HG02623 (cell line): Measurements from ENCODE around the gene SLC49A3.
"Not testable (repeated sequence)": the region's sequence is repeated elsewhere in the genome, so short reads cannot be mapped to it uniquely, and the experiment has no call there.

Experiments
- ATAC-seq: cut with Tn5 transposase; IDR thresholded peaks from one replicate; pipeline ENCODE4 v1.9.1; 2021; ENCODE audit warnings: moderate library complexity; ENCODE audit not compliant: unreplicated experiment

The SLC49A3 gene

DNA sequence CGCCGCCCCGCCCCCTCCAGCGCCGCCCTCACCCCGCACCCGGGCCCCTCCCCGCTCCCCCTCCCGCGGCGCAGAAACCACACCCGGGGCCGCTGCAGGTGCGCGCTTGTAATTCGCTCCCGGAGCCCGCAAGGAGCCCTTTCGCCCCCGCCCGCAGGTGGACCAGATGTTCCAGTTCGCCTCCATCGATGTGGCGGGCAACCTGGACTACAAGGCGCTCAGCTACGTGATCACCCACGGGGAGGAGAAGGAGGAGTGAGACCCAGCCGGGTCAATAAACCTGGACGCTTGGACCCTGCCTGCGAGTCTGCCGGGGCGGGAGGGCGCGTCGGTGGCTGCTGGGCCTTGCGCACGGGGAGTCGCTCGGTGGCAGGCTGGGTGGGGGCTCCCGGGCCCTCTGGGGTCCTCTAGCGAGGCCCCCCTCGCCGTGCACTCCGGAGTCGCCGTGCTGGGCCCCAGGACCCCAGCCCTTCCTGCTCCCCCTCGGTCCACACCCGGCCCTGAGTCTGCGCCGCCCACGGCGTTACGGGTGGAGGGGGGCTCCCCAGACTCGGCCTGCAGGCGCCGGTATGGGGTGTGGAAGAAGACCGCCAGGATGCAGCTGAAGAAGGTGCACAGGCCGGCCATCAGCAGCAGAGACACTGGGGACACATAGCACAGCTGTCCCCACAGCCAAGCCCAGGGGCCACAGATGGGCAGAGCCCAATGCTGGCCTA is 7.1 kb downstream of the SLC49A3 start:
- no peak for ATAC-seq

DNA sequence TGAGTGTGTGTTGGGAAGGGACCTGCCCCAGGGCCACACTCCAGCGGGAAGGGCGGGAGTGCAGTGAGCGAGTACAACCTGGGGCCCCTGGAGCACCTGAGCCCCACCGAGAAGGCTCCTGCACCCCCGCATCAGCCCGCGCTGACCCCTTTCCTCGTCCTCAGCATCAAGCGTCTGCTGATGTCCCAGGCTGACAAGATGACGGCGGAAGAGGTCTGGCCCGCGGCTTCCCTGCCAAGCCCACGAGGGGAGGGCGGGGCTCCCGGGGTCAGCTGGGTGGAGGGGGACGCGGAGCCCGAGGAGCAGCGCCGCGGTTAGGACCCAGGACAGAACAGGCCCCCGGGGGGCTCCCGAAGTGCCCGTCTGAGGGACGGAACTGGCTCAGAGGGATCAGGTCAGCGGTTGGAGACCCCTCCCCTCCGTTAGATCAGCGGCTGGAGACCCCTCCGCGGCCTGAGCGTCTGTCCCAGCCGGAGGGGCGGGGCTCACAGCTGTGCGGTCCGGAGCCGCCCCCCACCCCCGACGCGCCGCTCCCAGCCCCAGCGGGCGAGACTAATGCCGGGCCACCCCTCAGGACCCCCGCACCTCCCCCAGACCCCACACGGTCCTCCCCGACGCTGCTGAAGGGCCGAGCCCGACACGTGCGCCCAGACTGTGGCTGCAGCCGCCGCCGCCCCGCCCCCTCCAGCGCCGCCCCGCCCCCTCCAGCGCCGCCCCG is 7.9 kb downstream of the SLC49A3 start:
- ATAC-seq, result no peak

GRCh38 chr4:680551-680927 is 8.4 kb downstream of the SLC49A3 start:
- ATAC-seq, result no peak

- ATAC-seq, result no peak
Observed at GRCh38 chr4:680091-680490, 8.9 kb downstream of the SLC49A3 start.

DNA sequence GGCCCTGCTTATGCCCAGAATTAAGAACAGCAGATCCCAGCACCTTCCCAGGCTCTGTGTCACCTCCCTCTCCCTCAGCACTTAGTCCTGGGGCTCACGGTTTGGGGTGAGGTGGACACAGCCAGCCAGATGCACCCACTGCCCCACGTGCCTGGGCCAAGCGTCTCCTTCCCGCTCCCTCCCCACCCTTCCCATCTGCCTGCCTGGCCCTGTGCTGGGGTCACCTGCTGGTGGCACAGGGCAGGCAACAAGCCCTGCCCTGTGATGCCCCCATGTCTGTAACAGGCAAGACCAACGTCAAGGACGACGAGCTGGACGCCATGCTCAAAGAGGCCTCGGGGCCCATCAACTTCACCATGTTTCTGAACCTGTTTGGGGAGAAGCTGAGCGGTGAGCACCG is 9.3 kb downstream of the SLC49A3 start:
- no peak for ATAC-seq

DNA sequence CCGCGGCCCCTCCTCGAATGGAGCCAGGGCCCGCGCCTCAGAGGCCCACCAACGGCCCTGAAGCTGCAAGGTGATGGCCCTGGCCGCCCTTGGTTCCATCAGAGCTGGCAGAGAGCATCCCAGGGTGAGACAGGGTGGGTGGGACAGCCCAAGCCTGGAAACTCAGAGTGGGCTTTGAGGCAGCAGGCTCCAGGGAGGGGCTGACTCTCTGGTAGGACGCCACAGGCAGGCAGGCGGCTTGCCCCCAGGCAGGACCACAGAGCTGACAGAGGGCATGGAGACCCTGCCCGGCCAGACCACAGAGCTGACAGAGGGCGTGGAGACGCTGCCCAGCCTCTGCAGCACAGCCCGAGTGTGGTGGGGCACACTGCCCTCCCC is 9.9 kb downstream of the SLC49A3 start:
- no peak for ATAC-seq

DNA sequence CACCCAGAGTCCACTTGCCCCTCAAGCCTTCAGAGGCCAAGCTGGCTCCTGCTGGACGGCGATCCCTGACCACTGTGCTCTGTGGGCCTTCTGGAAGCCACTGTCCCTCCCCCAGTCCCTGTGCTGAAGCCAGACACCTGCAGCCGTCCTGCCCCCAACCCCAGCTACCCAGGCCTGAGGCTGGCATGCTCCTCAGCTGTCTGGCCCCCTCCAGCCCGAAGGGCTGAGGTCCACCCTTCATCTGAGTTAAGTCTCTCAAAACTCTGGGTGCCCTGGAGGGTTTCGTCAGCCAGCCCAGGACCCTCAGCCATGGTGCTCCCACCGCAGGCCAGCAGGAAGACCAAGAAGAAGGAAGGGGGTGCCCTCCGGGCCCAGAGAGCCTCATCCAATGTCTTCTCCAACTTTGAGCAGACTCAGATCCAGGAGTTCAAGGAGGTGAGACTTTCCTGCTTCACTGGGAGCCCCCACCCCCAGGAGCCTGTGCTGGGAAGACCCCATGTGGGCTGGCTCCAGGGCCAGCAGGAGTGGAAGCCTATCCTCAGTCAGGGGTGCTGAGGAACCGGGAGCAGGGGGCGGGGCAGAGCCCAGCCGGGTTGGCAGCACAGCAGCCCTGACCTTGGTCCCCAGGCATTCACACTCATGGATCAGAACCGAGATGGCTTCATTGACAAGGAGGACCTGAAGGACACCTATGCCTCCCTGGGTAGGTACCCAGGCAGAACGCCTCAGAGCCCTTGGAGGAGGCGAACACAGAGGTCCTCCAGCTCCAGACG is 10.4 kb downstream of the SLC49A3 start:
- ATAC-seq, result no peak

GRCh38 chr4:677431-678293 is 11.3 kb downstream of the SLC49A3 start:
- no peak for ATAC-seq

DNA sequence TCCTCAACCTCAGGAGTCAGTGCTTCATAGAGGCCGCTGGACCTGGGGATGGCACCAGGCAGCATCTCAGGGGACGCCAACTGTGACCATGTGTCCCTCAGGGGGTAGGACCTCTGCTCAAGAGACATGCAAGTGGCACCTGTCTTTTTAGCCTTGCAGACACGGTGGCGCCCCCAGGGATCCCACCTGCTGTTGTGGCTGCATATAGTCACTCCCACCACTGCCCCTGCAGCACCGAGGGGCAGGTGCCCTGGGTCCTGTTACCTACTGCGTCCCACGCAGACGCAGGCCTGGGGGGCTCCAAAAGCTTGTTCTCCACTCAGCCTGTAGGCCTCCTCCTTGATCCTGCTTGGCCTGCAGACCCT is 12.1 kb downstream of the SLC49A3 start:
- ATAC-seq, result no peak

GRCh38 chr4:675980-676870 is 12.7 kb downstream of the SLC49A3 start:
- peak; percentile 20 for ATAC-seq

GRCh38 chr4:675036-675882 is 13.7 kb downstream of the SLC49A3 start:
- no peak for ATAC-seq

GRCh38 chr4:674172-675035 is 14.5 kb downstream of the SLC49A3 start, which contains the start of the genes ATP5ME and MYL5:
ATP5ME (minus strand) TSS chr4:674276; CDS start chr4:674247, 29 bp downstream.
MYL5 (plus strand) TSS chr4:674542; CDS start chr4:678027, 3,485 bp downstream.
- peak; percentile 79 for ATAC-seq

DNA sequence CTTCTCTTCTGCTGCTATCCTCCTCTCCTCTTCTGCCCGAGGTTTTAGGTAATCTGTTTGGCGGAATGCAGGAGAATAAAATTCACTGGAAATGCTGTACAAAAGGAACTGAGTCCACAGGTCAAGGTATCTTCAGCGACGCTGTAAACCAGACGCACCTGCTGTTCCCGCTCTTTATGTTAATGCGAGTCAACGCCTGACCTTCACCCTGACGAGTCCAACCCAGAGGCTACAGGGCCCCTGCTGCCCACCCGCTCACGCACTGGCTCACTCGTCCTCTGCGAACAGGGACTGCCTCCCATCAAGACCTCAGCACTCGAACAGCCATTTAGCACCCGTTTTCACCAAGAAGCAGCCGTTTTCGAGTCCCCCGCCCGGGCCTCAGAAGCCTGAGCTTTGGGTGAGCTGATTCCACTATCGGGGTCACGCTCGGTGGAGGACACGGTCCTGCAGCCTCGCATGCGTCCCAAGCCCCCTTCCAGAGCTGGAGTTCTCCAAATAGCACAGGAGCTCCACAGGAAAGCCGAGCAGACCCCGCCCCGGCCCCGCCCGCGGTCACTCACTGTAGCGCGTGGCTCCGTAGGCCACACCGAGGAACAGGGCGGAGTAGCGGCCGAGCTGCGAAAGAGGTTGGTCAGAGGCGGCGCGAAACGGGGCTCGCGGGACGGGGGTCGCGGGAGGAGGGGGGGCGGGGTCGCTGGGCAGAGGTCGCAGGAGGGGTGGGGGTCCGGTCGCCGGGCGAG is 15.4 kb downstream of the SLC49A3 start:
- no peak for ATAC-seq

DNA sequence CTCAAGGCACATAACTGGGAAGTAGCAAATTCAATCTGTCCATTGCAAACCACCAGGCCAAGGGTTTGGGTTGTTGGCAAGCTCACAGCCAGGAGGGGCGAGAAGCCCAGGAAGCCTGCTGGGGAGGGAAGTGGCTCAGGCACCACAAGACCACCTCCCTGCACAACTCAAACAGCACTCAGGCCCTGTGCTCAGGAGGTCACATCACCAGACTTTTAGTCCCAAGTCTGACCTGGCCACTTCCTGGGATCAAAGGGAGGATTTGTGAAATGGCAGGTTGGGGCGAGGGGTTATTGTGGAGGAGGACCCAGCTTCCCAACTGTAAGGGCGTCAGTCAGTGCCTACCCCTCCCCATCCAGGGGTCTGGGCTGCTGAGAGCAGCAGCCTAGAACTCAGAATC is 17.2 kb downstream of the SLC49A3 start:
- no peak for ATAC-seq

GRCh38 chr4:669806-670559 is 19.0 kb downstream of the SLC49A3 start:
- ATAC-seq, result not testable (repeated sequence)

DNA sequence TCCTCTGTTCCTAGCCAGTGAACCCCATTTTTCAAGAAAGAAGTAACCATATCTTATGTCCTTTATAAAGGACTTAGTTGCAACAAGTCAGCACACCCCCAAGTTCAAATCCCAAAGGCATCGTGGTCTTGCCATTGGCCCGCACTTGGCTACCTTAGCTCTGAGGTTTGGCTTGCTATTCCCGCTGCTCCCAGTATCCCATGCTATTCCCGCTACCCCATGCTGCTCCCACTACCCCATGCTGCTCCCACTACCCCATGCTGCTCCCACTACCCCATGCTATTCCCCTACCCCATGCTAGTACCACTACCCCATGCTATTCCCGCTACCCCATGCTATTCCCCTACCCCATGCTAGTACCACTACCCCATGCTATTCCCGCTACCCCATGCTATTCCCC is 20.7 kb downstream of the SLC49A3 start:
- not testable (repeated sequence) for ATAC-seq

- no peak for ATAC-seq
Observed at GRCh38 chr4:667545-667925, 21.4 kb downstream of the SLC49A3 start.
